ENCODE data around the gene PTOV1.

DNA sequence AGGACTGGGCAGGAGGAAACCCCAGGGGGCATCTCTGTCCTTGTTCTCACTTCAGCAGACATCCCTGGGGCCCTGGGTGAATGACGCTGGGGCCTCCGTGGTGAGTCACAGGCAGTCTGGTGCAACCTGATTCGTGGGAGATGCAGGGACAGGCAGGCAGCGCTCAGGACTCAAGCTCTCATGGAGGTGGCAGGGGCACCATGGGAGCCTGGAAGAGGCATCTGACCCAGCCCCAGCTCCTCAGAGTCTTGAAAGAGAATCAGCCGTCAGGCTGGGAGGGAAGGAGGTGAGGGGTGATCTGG lies 14.0 kb upstream of the PTOV1 start:
- TF ChIP-seq, protein P1, sequence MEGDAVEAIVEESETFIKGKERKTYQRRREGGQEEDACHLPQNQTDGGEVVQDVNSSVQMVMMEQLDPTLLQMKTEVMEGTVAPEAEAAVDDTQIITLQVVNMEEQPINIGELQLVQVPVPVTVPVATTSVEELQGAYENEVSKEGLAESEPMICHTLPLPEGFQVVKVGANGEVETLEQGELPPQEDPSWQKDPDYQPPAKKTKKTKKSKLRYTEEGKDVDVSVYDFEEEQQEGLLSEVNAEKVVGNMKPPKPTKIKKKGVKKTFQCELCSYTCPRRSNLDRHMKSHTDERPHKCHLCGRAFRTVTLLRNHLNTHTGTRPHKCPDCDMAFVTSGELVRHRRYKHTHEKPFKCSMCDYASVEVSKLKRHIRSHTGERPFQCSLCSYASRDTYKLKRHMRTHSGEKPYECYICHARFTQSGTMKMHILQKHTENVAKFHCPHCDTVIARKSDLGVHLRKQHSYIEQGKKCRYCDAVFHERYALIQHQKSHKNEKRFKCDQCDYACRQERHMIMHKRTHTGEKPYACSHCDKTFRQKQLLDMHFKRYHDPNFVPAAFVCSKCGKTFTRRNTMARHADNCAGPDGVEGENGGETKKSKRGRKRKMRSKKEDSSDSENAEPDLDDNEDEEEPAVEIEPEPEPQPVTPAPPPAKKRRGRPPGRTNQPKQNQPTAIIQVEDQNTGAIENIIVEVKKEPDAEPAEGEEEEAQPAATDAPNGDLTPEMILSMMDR (IDR thresholded peaks at IDR 0.05), result no peak
- no peak for TF ChIP-seq POLR2A (IDR thresholded peaks at IDR 0.05)

Measured in testis (tissue), 2 donors.